ENCODE results near the gene CHMP1A.
"Not testable (repeated sequence)": the region's sequence is repeated elsewhere in the genome, so short reads cannot be mapped to it uniquely, and the experiment has no call there.

The CHMP1A gene

GRCh38 chr16:89658221-89658879 lies 842 bp upstream of the CHMP1A start:
- DNase-seq (ENCODE audit: low spot score) = no peak

GRCh38 chr16:89656435-89657121 lies 930 bp downstream of the CHMP1A start:
- DNase-seq (ENCODE audit: low spot score) = no peak

- no peak for DNase-seq (ENCODE audit: low spot score)
Observed at GRCh38 chr16:89655062-89655643, 2.4 kb downstream of the CHMP1A start.

- no peak for DNase-seq (ENCODE audit: low spot score)
Observed at GRCh38 chr16:89653656-89654295, 3.7 kb downstream of the CHMP1A start.

- DNase-seq (ENCODE audit: low spot score) = no peak
Observed at GRCh38 chr16:89651584-89651983, 5.9 kb downstream of the CHMP1A start.

- no peak for DNase-seq (ENCODE audit: low spot score)
Observed at GRCh38 chr16:89646906-89647305, 10.6 kb downstream of the CHMP1A start.

- no peak for DNase-seq (ENCODE audit: low spot score)
Observed at GRCh38 chr16:89646270-89646669, 11.2 kb downstream of the CHMP1A start.

- no peak for DNase-seq (ENCODE audit: low spot score)
Observed at GRCh38 chr16:89645122-89645521, 12.4 kb downstream of the CHMP1A start.

- no peak for DNase-seq (ENCODE audit: low spot score)
Observed at GRCh38 chr16:89643769-89644300, 13.7 kb downstream of the CHMP1A start.

GRCh38 chr16:89642574-89642973 lies 14.9 kb downstream of the CHMP1A start:
- no peak for DNase-seq (ENCODE audit: low spot score)

- DNase-seq (ENCODE audit: low spot score) = no peak
Observed at GRCh38 chr16:89641458-89642119, 15.9 kb downstream of the CHMP1A start.

GRCh38 chr16:89639385-89639784 lies 18.1 kb downstream of the CHMP1A start:
- DNase-seq (ENCODE audit: low spot score) = no peak

GRCh38 chr16:89638455-89638854 lies 19.1 kb downstream of the CHMP1A start:
- no peak for DNase-seq (ENCODE audit: low spot score)

- no peak for DNase-seq (ENCODE audit: low spot score)
Observed at GRCh38 chr16:89637379-89637778, 20.1 kb downstream of the CHMP1A start.

GRCh38 chr16:89636663-89637062 lies 20.8 kb downstream of the CHMP1A start:
- DNase-seq (ENCODE audit: low spot score) = no peak

- not testable (repeated sequence) for DNase-seq (ENCODE audit: low spot score)
Observed at GRCh38 chr16:89634463-89635385, 22.8 kb downstream of the CHMP1A start.

- no peak for DNase-seq (ENCODE audit: low spot score)
Observed at GRCh38 chr16:89633064-89633631, 24.4 kb downstream of the CHMP1A start.

- no peak for DNase-seq (ENCODE audit: low spot score)
Observed at GRCh38 chr16:89629827-89630610, 27.5 kb downstream of the CHMP1A start.
